ENCODE measurements around the gene TBPL1. TPM values are rescaled to one million over a fixed set of nuclear protein-coding genes. Genes with fewer than 3 reads are reported as not detected.
A peak's percentile ranks its signal among the peaks of the same experiment; 100 is the strongest.

Gene TBPL1
- polyA plus RNA-seq, 1 experiment, result 71.2 TPM

GRCh38 chr6:133917781-133918180 lies 35.2 kb upstream of the TBPL1 start:
- Histone ChIP-seq H3K4me3 (ENCODE audit: low read depth, low read length) (no peak overlapping the region), H3K9me3 (ENCODE audit: control insufficient read depth, insufficient read depth, low read length) (no peaks in the 10 kb centered on the region), H3K27ac (ENCODE audit: low read depth, low read length) (no peak overlapping the region), H3K27me3 (ENCODE audit: control insufficient read depth, insufficient read depth, low read length) (no peaks in the 10 kb centered on the region)
- DNase-seq (ENCODE audit: low read depth, low spot score), result no peak
- CTCF ChIA-PET, result interaction anchor here (0.9 to 4.3 kb wide), 23 partner anchors 10 to 1088 kb away, joined by 3 to 104 read pairs (median 7); no protein-coding TSS in a partner anchor
- no peak for TF ChIP-seq CTCF (IDR thresholded peaks at IDR 0.05; ENCODE audit: low read depth, low read length)
- POLR2A ChIA-PET, result interaction anchor here (1.1 to 2.5 kb wide), 4 partner anchors 23 to 104 kb away, joined by 3 to 11 read pairs (median 9); partner anchors contain the start of gene TCF21

DNA sequence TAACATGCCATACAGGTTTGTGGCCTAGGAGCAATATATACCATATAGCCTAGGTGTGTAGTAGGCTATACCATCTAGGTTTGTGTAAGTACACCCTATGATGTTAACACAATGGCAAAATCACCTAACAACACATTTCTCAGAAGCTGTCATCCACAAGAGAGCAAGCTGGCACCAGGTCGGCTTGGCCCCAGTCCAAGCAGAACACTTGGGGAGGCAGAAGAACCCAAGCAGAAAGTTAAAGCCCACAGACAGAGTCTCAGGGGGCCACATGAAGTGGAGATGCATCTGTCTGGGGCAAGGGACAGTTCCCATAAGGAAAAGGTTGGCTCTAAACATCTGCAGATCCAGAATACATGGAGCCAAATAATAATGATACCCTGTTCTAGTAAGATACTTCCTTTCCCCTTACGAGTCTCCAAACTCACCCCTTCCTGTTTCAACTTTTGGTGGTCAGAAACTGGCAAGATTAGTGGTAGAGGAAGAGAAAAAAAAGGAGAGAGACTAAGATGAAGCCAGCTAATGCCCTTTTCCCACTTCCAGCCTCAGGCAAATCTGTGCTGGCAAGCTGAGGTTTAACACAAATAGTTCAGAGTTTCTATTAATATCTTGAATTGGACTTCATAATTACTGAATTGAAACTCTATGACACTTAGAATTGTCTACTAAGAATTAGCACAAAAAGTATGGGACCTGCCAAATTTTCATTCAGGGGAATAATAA lies 34.7 kb upstream of the TBPL1 start:
- POLR2A ChIA-PET, result interaction anchor here (0.6 to 2.5 kb wide), 3 partner anchors 26 to 1096 kb away, joined by 5 to 11 read pairs (median 9); partner anchors contain the start of gene TCF21
- no peaks in the 10 kb centered on the region for H3K27me3 ChIP-seq (ENCODE audit: control insufficient read depth, insufficient read depth, low read length)
- CTCF ChIA-PET, result interaction anchor here (1.4 to 4.3 kb wide), 5 partner anchors 11 to 956 kb away, joined by 4 to 104 read pairs (median 7); no protein-coding TSS in a partner anchor
- no peaks in the 10 kb centered on the region for H3K9me3 ChIP-seq (ENCODE audit: control insufficient read depth, insufficient read depth, low read length)
- TF ChIP-seq CTCF (IDR thresholded peaks at IDR 0.05; ENCODE audit: low read depth, low read length), result no peak
- H3K27ac ChIP-seq (ENCODE audit: low read depth, low read length), result no peak overlapping the region
- no peak overlapping the region for H3K4me3 ChIP-seq (ENCODE audit: low read depth, low read length)
- DNase-seq (ENCODE audit: low read depth, low spot score), result no peak

DNA sequence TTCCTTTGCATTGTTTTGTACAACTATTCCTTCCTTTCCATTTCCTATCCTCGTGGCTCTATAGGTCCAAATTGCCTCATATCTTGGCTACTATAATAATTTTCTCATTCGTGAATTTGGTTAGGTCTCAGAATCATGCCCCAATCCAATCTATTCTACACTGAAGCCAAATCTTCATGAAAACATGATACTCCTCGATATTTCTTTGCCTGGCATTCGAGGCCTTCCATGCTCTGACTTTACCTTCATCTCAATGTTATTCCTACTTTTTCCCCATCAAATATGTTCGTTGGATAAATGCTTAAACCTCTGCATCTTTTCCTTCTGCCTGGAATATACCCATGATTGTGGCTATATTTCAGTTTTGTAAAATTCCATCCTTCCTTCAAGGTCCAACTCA lies 33.7 kb upstream of the TBPL1 start:
- no peaks in the 10 kb centered on the region for H3K9me3 ChIP-seq (ENCODE audit: control insufficient read depth, insufficient read depth, low read length)
- POLR2A ChIA-PET, result no interaction called here
- H3K27me3 ChIP-seq (ENCODE audit: control insufficient read depth, insufficient read depth, low read length), result no peaks in the 10 kb centered on the region
- no peak for DNase-seq (ENCODE audit: low read depth, low spot score)
- H3K27ac ChIP-seq (ENCODE audit: low read depth, low read length), result no peak overlapping the region
- no peak for TF ChIP-seq CTCF (IDR thresholded peaks at IDR 0.05; ENCODE audit: low read depth, low read length)
- H3K4me3 ChIP-seq (ENCODE audit: low read depth, low read length), result no peak overlapping the region
- CTCF ChIA-PET, result no interaction called here

DNA sequence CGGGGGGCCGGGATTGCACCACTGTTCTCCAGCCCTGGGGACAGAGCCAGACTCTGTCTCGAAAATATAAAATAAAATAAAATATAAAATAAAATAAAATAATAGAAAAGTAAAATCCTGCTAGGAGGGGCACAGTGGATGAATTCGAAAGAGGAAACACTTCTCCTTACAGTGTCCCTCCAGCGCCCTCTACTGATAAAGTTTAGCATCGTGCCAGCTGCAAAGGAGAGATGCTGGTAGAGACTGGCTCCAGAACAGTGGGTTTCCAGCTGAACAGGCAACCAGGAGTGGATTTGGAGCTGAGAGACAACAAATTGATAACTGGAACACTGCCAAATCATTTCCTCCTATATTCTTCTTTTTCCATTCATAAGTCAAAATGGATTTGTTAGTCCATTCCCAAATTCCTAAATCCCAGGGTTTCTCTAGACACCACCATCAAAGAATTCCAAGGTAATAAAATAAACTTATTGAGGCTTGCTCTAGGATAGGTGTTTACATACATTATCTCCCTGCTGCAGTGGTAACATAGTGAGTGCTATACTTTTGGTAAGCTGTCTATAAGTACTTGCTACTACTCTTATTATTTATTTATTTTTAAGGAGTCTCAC lies 31.7 kb upstream of the TBPL1 start:
- TF ChIP-seq CTCF (IDR thresholded peaks at IDR 0.05; ENCODE audit: low read depth, low read length), result peak; percentile 94
- no peak overlapping the region for H3K27ac ChIP-seq (ENCODE audit: low read depth, low read length)
- no peak overlapping the region for H3K4me3 ChIP-seq (ENCODE audit: low read depth, low read length)
- POLR2A ChIA-PET, result interaction anchor here (0.8 to 0.9 kb wide), 2 partner anchors 176 to 369 kb away, joined by 3 to 4 read pairs; no protein-coding TSS in a partner anchor
- no peaks in the 10 kb centered on the region for H3K9me3 ChIP-seq (ENCODE audit: control insufficient read depth, insufficient read depth, low read length)
- peak; percentile 66 for DNase-seq (ENCODE audit: low read depth, low spot score)
- CTCF ChIA-PET, result interaction anchor here (0.6 to 12.5 kb wide), 26 partner anchors 13 to 731 kb away, joined by 3 to 744 read pairs (median 4); no protein-coding TSS in a partner anchor
- no peaks in the 10 kb centered on the region for H3K27me3 ChIP-seq (ENCODE audit: control insufficient read depth, insufficient read depth, low read length)
